Heart right ventricle (tissue), 16 donors: ENCODE results near the gene PDPK1. TPM values are rescaled to one million over a fixed set of nuclear protein-coding genes. Genes with fewer than 3 reads are reported as not detected.
A peak's percentile ranks its signal among the peaks of the same experiment; 100 is the strongest.
"Not testable (repeated sequence)": the region's sequence is repeated elsewhere in the genome, so short reads cannot be mapped to it uniquely, and the experiment has no call there.

ENCODE experiments used
- ATAC-seq, 8 donors: fragments of 200-7000 bp; cut with Tn5 transposase; one replicate each; pipeline ENCODE4 v1.9.1; 2020; ENCODE audit warnings: mild to moderate bottlenecking in 8 of 8, moderate library complexity in 8 of 8, moderate number of reproducible peaks in 1 of 8
- DNase-seq, 2 donors: peaks; one replicate each; pipeline ENCODE4 v3.0.0-alpha.2; 2020
- H3K27ac ChIP-seq, 10 donors: fragments of 200-600 bp; sonication (generic) in 2 of 10; one replicate each; pipeline versions ENCODE4 v1.5.0 to v1.8.0; 2020 to 2022; ENCODE audit warnings: mild to moderate bottlenecking in 3 of 10
- H3K27me3 ChIP-seq, 7 donors: fragments of 200-600 bp; one replicate each; pipeline ENCODE4 v1.8.0; 2021 to 2022; ENCODE audit warnings: mild to moderate bottlenecking in 2 of 7
- H3K36me3 ChIP-seq, 9 donors: fragments of 200-600 bp; sonication (generic) in 1 of 9; one replicate each; pipeline versions ENCODE4 v1.5.0 to v1.8.0; 2020 to 2022; ENCODE audit warnings: mild to moderate bottlenecking in 2 of 9
- H3K4me1 ChIP-seq, 9 donors: fragments of 200-600 bp; sonication (generic) in 1 of 9; one replicate each; pipeline versions ENCODE4 v1.5.0 to v1.8.0; 2020 to 2022; ENCODE audit warnings: mild to moderate bottlenecking in 4 of 9
- H3K4me3 ChIP-seq, 10 donors: fragments of 200-600 bp; sonication (generic) in 2 of 10; one replicate each; pipeline versions ENCODE4 v1.5.0 to v1.8.0; 2020 to 2022; ENCODE audit warnings: mild to moderate bottlenecking in 7 of 10, moderate library complexity in 2 of 10
- H3K9me3 ChIP-seq, 11 donors: fragments of 200-600 bp in 10 of 11; sonication (generic) in 2 of 11; one replicate each; pipeline versions ENCODE4 v1.5.0 to v1.8.0; 2013 to 2022; ENCODE audit warnings: mild to moderate bottlenecking in 2 of 11, control low read depth in 1 of 11, moderate library complexity in 1 of 11
- WGBS, 2 donors: extraction: QIAGEN DNeasy Blood & Tissue Kit; methylation state at CpG; one replicate each; pipeline ENCODE4 v1.1.7; 2013; ENCODE audit warnings: inconsistent platforms in 1 of 2; 5-methylcytosine and 5-hydroxymethylcytosine counted together
- intact Hi-C, 10 donors: fragments of 100-400 bp; cut with DNase I; formaldehyde crosslinking; loops; one replicate each; pipeline versions ENCODE4 v1.11.1 to v1.14.2; 2022
- polyA plus RNA-seq, 2 donors: library from polyadenylated mRNA; stranded (reverse); fragments of 200-250 nt; gene quantifications; one replicate each; pipeline ENCODE4 v1.2.3, GENCODE V29; 2013
- total RNA-seq, 10 donors: library from RNA; stranded (reverse); fragmentation: NEBNext Ultra II Directional in 3 of 10; extraction: Animal tissue kit (Norgen Biotek cat#: 25700) in 3 of 10; gene quantifications; one replicate each; pipeline versions ENCODE4 v1.2.1 to v1.2.4, GENCODE V29; 2021 to 2023
- TF ChIP-seq, protein P1 (sequence below), 9 donors: fragments of 200-600 bp; sonication (generic) in 2 of 9; IDR thresholded peaks; one replicate each; pipeline versions ENCODE4 v1.5.0 to v1.8.0; 2021 to 2022; ENCODE audit warnings: antibody characterized with exemption in 9 of 9, mild to moderate bottlenecking in 5 of 9, moderate library complexity in 1 of 9
- donor health status: Arrhythmogenic right ventricular cardiomyopathy.
- donor health status: ischemic (EF 13 %, LVEDD 7.1; RV severe dilation, severe dysfunction).
- donor health status: healthy with polysubstance abuse.
- donor health status: DM: no; HTN: yes; CAD: no.
- donor health status: DM: no; HTN: no; CAD: no.
- donor health status: ischemic (EF 25% LVEDD 6.9; RV normal size, moderate dysfunction).
- donor health status: ischemic (EF 25% LVEDD 5.7; RV mildly dilated, moderate dysfunction).
- donor health status: healthy.
- donor health status: DM: yes; HTN: yes; CAD: no.
- donor health status: Ischemic cardiomyopathy.
- donor health status: ischemic (EF 35%, LVEDD 5.7; RV mildly dilated, moderate dysfunction).
- donor health status: nonischemic (EF 11% LVEDD 7.7; RV severe dilation, severe dysfunction).
- donor health status: DM: yes; HTN: yes; CAD: no.
- donor health status: PGD.
- donor health status: ischemic (EF 29% LVEDD 5.4; RV normal size, mild dysfunction).
- donor health status: nonischemic (EF 23%, LVEDD 6.1; RV moderate dilation, normal function).

The PDPK1 gene
- total and polyA plus RNA-seq, 12 donors = 11.0 to 47.7 (median 37.8) TPM

DNA sequence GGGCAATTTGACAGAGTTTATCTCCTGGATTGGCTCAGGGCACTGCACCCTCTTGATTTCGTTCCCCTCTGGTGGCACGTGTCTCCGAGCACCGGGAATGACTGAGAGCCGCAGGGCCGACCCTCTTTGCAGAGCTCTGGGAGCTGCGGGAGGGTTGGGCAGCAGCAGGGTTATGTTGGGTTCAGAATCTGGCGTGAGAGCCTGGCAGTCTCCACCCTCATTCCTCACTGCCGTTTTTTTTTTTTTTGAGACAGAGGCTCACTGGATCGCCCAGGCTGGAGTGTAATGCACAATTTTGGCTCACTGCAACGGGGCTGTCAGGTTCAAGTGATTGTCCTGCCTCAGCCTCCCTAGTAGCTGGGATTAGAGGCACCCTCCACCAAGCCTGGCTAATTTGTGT is 71.5 kb downstream of the PDPK1 start:
- DNase-seq, H3K4me3 ChIP-seq, intact Hi-C loops, H3K9me3 ChIP-seq, H3K27me3 ChIP-seq: not testable (repeated sequence)
- peak in 6 of 8 donors; percentile 26 to 60 (median 50) for ATAC-seq
- whole genome bisulfite sequencing, 2 donors = 37 to 55% methylated on average over 3 to 4 of the region's 11 CpGs
- Histone ChIP-seq H3K4me1 (peaks cover 3 to 22% (median 10%) of the 10 kb centered on the region in 9 donors), H3K36me3 (peaks cover 0 to 16% (median 11%) of the 10 kb centered on the region in 9 donors), H3K27ac (peak overlapping the region in 1 of 10 donors; percentile 47)

DNA sequence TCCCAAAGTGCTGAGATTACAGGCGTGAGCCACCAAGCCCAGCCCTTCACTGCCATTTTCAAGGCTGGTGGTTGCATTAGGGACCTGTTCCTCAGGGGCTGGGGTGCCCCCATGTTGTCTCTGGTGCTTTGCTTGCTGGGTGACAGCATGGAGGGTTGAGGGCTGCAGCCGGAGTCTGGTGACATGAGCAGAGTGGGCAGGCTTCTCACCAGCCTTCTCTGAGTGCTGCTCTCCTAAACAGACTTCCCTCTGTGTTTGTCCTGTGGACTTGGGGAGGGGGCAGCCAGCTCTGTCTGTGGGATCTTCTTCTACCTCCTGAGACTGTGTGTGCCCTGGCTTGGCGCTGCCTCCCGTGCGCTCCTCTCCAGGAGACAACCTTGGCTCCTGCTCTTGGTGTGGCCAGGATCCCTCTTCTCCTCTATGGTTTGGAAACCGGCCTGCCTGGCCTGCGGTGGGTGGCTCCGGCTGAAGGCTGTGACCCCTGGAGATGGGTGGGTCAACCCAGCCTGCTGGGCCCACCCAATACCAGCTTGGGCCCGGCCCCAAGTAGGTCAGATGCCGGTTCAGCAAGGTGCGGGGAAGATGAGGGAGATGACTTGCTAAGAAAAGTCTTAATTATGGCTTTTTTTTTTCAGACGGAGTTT is 72.1 kb downstream of the PDPK1 start:
- Histone ChIP-seq H3K36me3 (peaks cover 0 to 22% (median 11%) of the 10 kb centered on the region in 9 donors), H3K27ac (peak overlapping the region in 2 of 10 donors; percentile 44 to 47)
- no peak for DNase-seq

DNA sequence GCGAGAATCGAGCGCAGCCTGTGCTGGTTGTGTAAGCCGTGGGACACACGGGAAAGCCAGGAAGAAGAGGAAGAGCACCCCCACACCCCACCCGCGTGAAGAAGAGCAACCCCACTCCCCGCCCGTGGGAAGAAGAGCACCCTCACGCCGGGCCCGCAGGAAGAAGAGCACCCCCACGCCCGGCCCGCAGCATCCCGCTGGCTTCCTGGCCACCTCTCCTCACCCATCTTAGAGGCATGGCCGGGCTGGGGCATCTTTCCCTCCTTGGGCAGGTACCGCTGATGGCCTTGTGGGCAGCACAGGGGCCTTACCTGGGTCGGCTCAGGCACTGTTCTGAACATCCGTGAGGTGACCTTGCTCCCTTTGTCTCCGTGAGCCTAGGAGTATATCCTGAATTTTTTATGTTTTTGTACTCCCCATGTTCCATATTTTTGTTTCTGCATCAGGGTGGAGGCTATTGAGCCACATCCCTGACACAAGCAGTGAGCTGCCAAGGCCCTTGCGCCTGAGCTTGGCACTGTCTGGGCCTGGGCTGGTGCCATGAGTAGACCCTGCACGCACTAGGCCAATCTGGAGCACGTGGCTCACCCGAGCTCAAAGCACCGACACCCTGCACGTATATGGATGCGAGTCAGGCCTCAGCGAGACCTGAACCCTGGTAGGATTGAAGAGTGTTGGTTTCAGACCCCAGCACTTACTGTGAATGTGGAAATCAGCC is 73.1 kb downstream of the PDPK1 start:
- Histone ChIP-seq H3K4me3 (no peak overlapping the region), H3K27ac (no peak overlapping the region), H3K36me3 (peaks cover 0 to 24% (median 11%) of the 10 kb centered on the region in 9 donors), H3K9me3 (no peaks in the 10 kb centered on the region), H3K27me3 (no peaks in the 10 kb centered on the region), H3K4me1 (peaks cover 3 to 14% (median 10%) of the 10 kb centered on the region in 9 donors)
- intact Hi-C loops = no loop called here
- DNase-seq = no peak
- 92 to 94% methylated on average over 29 of the region's 29 CpGs for WGBS, 2 donors
- no peak for ATAC-seq
- TF ChIP-seq, protein P1, sequence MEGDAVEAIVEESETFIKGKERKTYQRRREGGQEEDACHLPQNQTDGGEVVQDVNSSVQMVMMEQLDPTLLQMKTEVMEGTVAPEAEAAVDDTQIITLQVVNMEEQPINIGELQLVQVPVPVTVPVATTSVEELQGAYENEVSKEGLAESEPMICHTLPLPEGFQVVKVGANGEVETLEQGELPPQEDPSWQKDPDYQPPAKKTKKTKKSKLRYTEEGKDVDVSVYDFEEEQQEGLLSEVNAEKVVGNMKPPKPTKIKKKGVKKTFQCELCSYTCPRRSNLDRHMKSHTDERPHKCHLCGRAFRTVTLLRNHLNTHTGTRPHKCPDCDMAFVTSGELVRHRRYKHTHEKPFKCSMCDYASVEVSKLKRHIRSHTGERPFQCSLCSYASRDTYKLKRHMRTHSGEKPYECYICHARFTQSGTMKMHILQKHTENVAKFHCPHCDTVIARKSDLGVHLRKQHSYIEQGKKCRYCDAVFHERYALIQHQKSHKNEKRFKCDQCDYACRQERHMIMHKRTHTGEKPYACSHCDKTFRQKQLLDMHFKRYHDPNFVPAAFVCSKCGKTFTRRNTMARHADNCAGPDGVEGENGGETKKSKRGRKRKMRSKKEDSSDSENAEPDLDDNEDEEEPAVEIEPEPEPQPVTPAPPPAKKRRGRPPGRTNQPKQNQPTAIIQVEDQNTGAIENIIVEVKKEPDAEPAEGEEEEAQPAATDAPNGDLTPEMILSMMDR (IDR thresholded peaks at IDR 0.05) = no peak

More for the DNA sequence above, 72.1 kb downstream of the PDPK1 start:
- WGBS, 2 donors = 85 to 90% methylated on average over 12 of the region's 12 CpGs
- Histone ChIP-seq H3K4me3 (no peak overlapping the region), H3K27me3 (no peaks in the 10 kb centered on the region), H3K9me3 (no peaks in the 10 kb centered on the region), H3K4me1 (peaks cover 3 to 22% (median 10%) of the 10 kb centered on the region in 9 donors)
- TF ChIP-seq, protein P1 (IDR thresholded peaks at IDR 0.05) = no peak
- intact Hi-C loops = no loop called here
- ATAC-seq = peak in 1 of 8 donors; percentile 5

DNA sequence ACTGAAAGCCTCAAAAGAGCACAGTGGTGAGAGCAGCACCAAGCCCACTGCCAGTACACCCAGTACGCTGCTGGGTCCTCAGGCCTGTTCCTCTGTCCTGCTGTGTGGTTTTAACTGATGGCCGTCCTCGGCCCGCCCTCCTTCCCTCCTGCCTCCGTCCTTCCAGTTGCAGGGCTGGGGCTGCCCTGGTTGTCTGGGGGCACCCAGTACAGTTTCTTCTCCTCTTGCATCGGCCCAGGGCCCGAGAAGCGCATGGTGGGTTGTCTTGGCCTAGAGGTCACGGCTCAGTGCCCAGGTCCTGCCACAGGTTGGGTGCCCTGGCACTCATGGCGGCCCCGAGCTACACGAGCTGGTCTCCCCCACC is 73.7 kb downstream of the PDPK1 start:
- Histone ChIP-seq H3K27me3 (no peaks in the 10 kb centered on the region), H3K27ac (no peak overlapping the region), H3K4me3 (no peak overlapping the region), H3K4me1 (peaks cover 3 to 13% (median 10%) of the 10 kb centered on the region in 9 donors), H3K36me3 (peaks cover 0 to 24% (median 11%) of the 10 kb centered on the region in 9 donors), H3K9me3 (no peaks in the 10 kb centered on the region)
- intact Hi-C loops = no loop called here
- ATAC-seq (no peak), DNase-seq (no peak)
- WGBS, 2 donors = 96 to 97% methylated on average over 9 to 10 of the region's 12 CpGs
- TF ChIP-seq, protein P1 (IDR thresholded peaks at IDR 0.05) = no peak

DNA sequence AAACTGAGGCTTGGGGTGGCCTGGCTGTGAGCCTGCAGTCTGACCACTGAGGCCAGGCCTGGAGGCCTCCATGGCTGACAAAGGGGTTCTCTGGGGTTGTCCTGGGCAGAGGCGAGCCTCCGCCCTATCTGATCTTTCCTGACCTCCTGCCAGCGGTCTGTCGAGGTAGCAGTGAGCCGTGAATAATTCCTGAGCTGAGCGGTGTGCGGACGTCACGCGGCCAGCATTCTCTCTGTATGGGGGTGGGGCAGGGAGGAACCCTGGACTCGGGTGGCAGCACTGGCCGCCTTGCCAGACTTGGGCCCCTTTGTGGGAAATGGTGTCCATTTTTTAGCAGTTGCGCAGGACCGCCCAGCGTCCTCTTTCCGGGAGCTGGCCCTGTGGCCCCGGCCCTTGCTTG is 74.1 kb downstream of the PDPK1 start:
- intact Hi-C loops, H3K9me3 ChIP-seq, H3K27me3 ChIP-seq, H3K4me3 ChIP-seq, H3K27ac ChIP-seq, DNase-seq: not testable (repeated sequence)
- whole genome bisulfite sequencing, 2 donors = 95 to 98% methylated on average over 5 of the region's 17 CpGs
- Histone ChIP-seq H3K36me3 (peaks cover 0 to 24% (median 11%) of the 10 kb centered on the region in 9 donors), H3K4me1 (peaks cover 3 to 13% (median 10%) of the 10 kb centered on the region in 9 donors)
- ATAC-seq = peak in 3 of 8 donors; percentile 23 to 54 (median 43)

DNA sequence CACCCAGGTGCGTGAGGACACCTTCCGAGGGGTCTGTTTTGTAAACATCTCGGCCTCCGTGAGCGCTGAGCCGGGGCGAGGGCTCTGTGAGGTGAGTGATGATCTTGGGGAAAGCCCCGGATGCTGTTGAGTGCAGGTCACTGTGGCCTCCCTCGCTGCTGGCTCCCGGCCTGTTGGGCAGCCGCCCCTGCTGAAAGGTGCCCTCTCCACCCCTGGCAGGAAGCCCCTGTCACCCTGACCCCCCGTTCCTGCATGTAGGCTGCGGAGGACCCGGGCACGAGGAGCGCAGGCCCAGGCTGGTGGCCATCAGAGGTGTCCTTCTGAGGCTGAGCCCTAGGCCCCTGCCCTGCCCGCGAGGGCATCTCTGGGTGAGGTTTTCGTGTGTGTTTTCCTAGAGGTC is 75.4 kb downstream of the PDPK1 start:
- Histone ChIP-seq H3K4me1 (peaks cover 3 to 12% (median 7%) of the 10 kb centered on the region in 9 donors), H3K36me3 (peaks cover 0 to 24% (median 11%) of the 10 kb centered on the region in 9 donors)
- H3K27ac ChIP-seq, intact Hi-C loops, H3K4me3 ChIP-seq, DNase-seq, H3K9me3 ChIP-seq, ATAC-seq, H3K27me3 ChIP-seq: not testable (repeated sequence)
- 91 to 93% methylated on average over 8 to 14 of the region's 19 CpGs for WGBS, 2 donors
